NT2/D1 (cell line): ENCODE measurements around the gene IL9R.
"Not testable (repeated sequence)": the region's sequence is repeated elsewhere in the genome, so short reads cannot be mapped to it uniquely, and the experiment has no call there.

Experiments used
- DNase-seq: peaks from one replicate; pipeline ENCODE4 v3.0.0-alpha.2; 2011; ENCODE audit warnings: low read depth, low spot score
- H3K27me3 ChIP-seq: 2 replicates; pipeline ENCODE4 v1.6.0; 2011; ENCODE audit warnings: mild to moderate bottlenecking; ENCODE audit not compliant: insufficient read length, insufficient read depth
- H3K36me3 ChIP-seq: 2 replicates; pipeline ENCODE4 v1.6.1; 2011; ENCODE audit warnings: mild to moderate bottlenecking, low read length, mixed read lengths; ENCODE audit not compliant: insufficient read depth, insufficient read length
- H3K4me1 ChIP-seq: 2 replicates; pipeline ENCODE4 v1.5.1; 2011; ENCODE audit not compliant: insufficient read depth, insufficient read length
- H3K4me3 ChIP-seq: 2 replicates; pipeline ENCODE4 v1.5.1; 2011; ENCODE audit warnings: low read depth; ENCODE audit not compliant: insufficient read length
- H3K9ac ChIP-seq: 2 replicates; pipeline ENCODE4 v1.6.0; 2011; ENCODE audit warnings: low read depth; ENCODE audit not compliant: insufficient read length
- H3K9me3 ChIP-seq: 2 replicates; pipeline ENCODE4 v1.5.1; 2011; ENCODE audit warnings: mild to moderate bottlenecking, low read length; ENCODE audit not compliant: insufficient read depth
- SUZ12 ChIP-seq: IDR thresholded peaks from 2 replicates; pipeline ENCODE4 v1.6.1; 2011; ENCODE audit not compliant: insufficient read length, insufficient read depth; ENCODE audit errors: extremely low read depth
- YY1 ChIP-seq: IDR thresholded peaks from 2 replicates; pipeline ENCODE4 v1.6.1; 2011; ENCODE audit not compliant: insufficient read length, insufficient read depth
- ZNF274 ChIP-seq: IDR thresholded peaks from 2 replicates; pipeline ENCODE4 v1.6.1; 2011; ENCODE audit warnings: mild to moderate bottlenecking, low read depth, low read length

The IL9R gene

GRCh38 chrX:155983326-155983725, 14.2 kb upstream of the IL9R start:
- Histone ChIP-seq H3K4me3 (no peak overlapping the region), H3K36me3 (no peaks in the 10 kb centered on the region), H3K9me3 (peaks cover 8% of the 10 kb centered on the region; the same call in 1 of the 2 replicates), H3K27me3 (no peaks in the 10 kb centered on the region), H3K9ac (no peak overlapping the region), H3K4me1 (no peaks in the 10 kb centered on the region)
- no peak for DNase-seq
- TF ChIP-seq YY1 (no peak), SUZ12 (no peak), ZNF274 (no peak)

- no peak overlapping the region for H3K9ac ChIP-seq
- H3K9me3 ChIP-seq, result peaks cover 8% of the 10 kb centered on the region; the same call in 1 of the 2 replicates
These were observed 12.3 kb upstream of the IL9R start for GRCh38 chrX:155985208-155985607.

GRCh38 chrX:155986995-155987394, 10.5 kb upstream of the IL9R start:
- H3K9ac ChIP-seq, H3K4me1 ChIP-seq, H3K4me3 ChIP-seq, DNase-seq, H3K36me3 ChIP-seq, H3K27me3 ChIP-seq, H3K9me3 ChIP-seq: not testable (repeated sequence)

More at GRCh38 chrX:155985208-155985607, 12.3 kb upstream of the IL9R start:
- no peak for DNase-seq
- no peaks in the 10 kb centered on the region for H3K27me3 ChIP-seq
- no peak overlapping the region for H3K4me3 ChIP-seq
- H3K4me1 ChIP-seq, result no peaks in the 10 kb centered on the region
- TF ChIP-seq YY1, result no peak
- TF ChIP-seq SUZ12, result no peak
- TF ChIP-seq ZNF274, result no peak
- no peaks in the 10 kb centered on the region for H3K36me3 ChIP-seq

- no peaks in the 10 kb centered on the region for H3K36me3 ChIP-seq
- H3K4me3 ChIP-seq, result no peak overlapping the region
- H3K9ac ChIP-seq, result no peak overlapping the region
- H3K9me3 ChIP-seq, result no peaks in the 10 kb centered on the region
- no peaks in the 10 kb centered on the region for H3K4me1 ChIP-seq
- TF ChIP-seq SUZ12 (no peak), YY1 (no peak), ZNF274 (no peak)
- H3K27me3 ChIP-seq, result no peaks in the 10 kb centered on the region
- no peak for DNase-seq
These were observed 8.6 kb upstream of the IL9R start for GRCh38 chrX:155988859-155989258.

- Histone ChIP-seq H3K36me3 (no peaks in the 10 kb centered on the region), H3K4me1 (no peaks in the 10 kb centered on the region), H3K9me3 (no peaks in the 10 kb centered on the region), H3K4me3 (no peak overlapping the region), H3K27me3 (no peaks in the 10 kb centered on the region), H3K9ac (no peak overlapping the region)
- no peak for DNase-seq
- no peak for TF ChIP-seq ZNF274
- no peak for TF ChIP-seq SUZ12
These were observed 4.1 kb upstream of the IL9R start for GRCh38 chrX:155993421-155993820.

DNA sequence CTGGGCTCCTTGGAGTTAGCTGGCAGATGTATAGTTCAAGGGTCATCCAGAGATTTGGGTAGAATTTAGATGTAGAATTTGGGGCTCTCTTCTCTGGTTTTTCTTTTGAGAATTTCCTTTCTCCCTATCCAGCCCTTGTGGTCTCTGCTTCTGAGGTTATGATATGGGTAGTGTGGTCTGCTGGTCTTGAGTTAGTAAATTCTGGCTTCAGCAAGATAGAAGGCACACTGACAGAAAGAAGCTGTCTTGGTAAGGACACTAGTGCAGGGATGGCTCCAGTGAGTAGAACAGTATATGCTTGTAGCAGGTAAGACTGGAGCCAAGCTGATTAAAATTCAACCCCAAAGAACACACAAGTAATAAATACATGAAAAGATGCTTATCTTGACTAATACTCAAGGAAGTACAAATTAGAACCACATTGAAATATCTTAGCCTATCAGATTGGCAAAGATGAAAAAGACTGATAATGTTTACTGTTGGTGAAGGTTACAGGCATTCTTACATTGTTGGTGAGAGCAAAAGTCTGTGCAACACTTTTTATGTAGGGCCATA, 2.1 kb upstream of the IL9R start:
- Histone ChIP-seq H3K9ac (no peak overlapping the region), H3K9me3 (no peaks in the 10 kb centered on the region)
- TF ChIP-seq ZNF274 (no peak), SUZ12 (no peak), YY1 (no peak)

GRCh38 chrX:155998116-155998515, 620 bp downstream of the IL9R start:
- H3K9me3 ChIP-seq, result no peaks in the 10 kb centered on the region
- no peak for TF ChIP-seq ZNF274
- TF ChIP-seq SUZ12, result no peak
- no peak for TF ChIP-seq YY1
- H3K9ac ChIP-seq, result no peak overlapping the region
- H3K4me3 ChIP-seq, result no peak overlapping the region
- H3K36me3 ChIP-seq, result no peaks in the 10 kb centered on the region
- H3K4me1 ChIP-seq, result no peaks in the 10 kb centered on the region
- no peak for DNase-seq
- H3K27me3 ChIP-seq, result no peaks in the 10 kb centered on the region

More for the DNA sequence above, 2.1 kb upstream of the IL9R start:
- no peaks in the 10 kb centered on the region for H3K36me3 ChIP-seq
- DNase-seq, result no peak
- H3K4me3 ChIP-seq, result no peak overlapping the region
- no peaks in the 10 kb centered on the region for H3K27me3 ChIP-seq
- H3K4me1 ChIP-seq, result no peaks in the 10 kb centered on the region
